Measurements from ENCODE around the gene EEF2KMT.

Gene EEF2KMT

DNA sequence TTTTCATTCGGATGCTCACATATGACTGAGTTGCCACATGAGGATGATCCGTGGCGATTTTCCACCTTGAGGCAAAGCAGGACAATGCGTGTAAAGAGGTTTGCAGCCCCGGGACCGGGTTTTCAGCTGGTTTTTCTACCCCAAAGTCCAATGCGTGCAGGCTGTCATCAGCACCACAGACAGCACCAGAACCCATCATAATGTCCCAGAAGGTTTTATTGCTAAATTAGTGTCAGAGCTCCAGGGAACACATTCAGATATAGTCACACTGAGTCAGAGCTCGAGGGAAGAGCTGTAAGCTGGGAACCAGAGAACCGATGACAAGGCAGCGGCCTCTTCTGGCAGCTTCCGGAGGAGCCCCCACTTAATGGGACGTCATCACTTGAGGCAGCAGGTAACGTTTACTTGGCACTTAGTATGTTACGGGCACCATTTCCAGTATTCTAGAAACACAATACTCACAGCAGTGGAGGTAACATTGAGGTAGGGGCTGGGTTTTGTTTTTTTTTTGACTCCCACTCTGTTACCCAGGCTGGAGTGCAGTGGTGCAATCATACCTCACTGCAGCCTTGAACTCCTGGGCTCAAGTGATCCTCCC is 54.9 kb downstream of the EEF2KMT start:
- DNase-seq (ENCODE audit: low read depth in 2 of 2, low spot score in 1 of 2), result no peak

DNA sequence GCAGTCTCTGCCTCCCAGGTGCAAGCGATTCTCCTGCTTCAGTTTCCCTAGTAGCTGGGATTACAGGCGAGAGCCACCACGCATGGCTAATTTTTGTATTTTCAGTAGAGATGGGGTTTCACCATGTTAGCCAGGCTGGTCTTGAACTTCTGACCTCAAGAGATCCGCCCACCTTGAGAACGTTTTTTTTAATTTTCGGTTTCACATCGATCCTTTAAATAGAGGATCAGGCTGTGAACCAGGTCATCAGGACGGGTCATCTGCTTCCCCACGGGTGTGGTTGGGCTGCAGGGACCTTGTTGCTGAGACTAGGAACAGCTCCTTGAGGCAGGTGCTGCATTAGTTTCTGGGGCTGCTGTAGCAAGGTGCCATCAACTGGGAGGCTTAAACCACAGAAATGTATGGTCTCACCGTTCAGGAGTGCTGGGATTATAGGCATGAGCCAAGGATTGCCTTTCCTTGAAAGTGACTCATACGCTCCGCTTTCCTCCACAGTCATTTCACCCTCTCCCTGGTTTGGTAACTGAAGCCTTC is 55.9 kb downstream of the EEF2KMT start:
- no peak for DNase-seq (ENCODE audit: low read depth in 2 of 2, low spot score in 1 of 2)

DNA sequence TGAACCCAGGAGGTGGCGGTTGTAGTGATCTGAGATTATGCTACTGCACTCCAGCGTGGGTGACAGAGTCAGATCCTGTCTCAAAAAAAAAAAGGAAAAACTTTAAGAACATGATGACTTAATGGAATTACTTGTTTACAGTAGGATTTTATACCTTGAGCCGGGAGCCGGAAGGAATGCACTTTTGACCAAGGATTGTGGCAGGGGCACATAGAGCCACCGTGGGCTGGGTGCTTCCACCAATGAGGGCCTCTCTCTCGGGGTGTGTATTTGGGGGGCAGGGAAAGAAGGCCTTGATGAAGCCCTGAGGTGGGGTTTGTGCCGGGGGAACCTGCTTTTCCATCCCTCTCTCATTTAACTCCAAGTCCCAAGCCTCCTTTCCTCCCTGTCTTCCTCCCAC is 57.1 kb downstream of the EEF2KMT start:
- no peak for DNase-seq (ENCODE audit: low read depth in 2 of 2, low spot score in 1 of 2)

DNA sequence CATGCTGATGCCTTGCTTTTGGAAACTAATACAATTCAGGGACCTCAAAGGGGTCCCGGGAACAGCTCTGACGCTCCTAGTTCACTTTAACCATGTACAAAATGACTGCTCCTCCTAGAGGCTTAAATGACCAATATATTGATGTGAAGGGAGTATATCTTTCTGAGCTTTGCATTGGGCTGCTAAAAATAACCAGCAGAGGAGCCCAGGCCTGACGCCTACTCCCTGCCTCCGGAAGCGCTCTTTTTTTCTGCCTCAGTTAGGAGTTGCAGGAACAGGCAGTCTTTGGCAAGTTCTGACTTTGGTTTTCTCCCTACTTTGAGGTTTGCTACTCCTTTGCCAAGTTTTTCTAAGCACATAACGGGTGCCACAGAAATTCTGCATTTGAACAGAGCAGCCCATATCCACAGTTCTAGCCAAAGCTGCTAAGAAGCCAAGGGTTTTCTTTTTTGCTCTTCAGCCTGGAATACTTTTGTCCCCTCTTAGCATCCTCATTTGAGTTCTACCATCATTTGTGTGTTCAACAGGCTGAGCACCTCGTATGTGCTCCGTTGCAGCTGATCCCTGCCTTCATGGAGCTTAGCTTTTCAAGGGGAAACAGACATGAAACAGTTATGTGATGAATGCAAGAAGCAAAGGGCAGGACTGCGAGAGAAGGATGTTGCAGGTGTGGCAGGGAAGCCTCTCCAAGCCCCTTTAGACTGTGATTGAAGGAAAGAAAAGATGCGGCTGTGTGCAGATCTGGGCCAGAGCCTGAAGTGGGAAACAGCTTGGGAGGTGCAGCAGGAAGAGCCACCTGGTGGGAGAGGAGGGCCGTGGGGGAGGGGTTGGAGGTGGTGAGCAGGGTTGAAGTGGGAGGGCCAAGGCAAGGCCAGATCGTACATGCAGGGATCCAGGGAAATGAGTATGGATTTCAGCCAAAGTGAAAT is 61.1 kb downstream of the EEF2KMT start:
- no peak for DNase-seq (ENCODE audit: low read depth in 2 of 2, low spot score in 1 of 2)

DNA sequence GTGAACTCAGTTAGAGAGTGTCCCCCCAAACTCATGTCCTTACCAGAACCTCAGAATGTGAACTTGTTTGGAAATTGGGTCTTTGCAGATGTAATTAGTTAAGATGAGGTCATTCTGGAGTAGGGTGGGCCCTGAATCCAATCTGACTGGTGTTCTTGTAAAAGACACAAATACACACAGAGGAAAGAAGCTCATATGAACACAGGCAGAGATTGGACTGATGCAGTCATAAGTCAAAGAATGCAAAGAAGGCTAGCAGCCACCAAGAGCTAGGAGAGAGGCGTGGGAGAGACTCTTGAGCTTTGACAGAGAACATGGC is 61.7 kb downstream of the EEF2KMT start:
- DNase-seq (ENCODE audit: low read depth in 2 of 2, low spot score in 1 of 2), result no peak
